ENCODE results near the gene SERPINB6.
A peak's percentile ranks its signal among the peaks of the same experiment; 100 is the strongest.
"Not testable (repeated sequence)": the region's sequence is repeated elsewhere in the genome, so short reads cannot be mapped to it uniquely, and the experiment has no call there.

The SERPINB6 gene

GRCh38 chr6:2938632-2939083 lies 32.7 kb downstream of the SERPINB6 start:
- DNase-seq (ENCODE audit: low read depth), result no peak
- no peak for TF ChIP-seq CTCF (conservative IDR thresholded peaks at IDR 0.05; ENCODE audit: low read depth, low read length)
- no peak overlapping the region for H3K4me3 ChIP-seq (ENCODE audit: low read depth, low read length)

GRCh38 chr6:2938004-2938631 lies 33.2 kb downstream of the SERPINB6 start:
- DNase-seq (ENCODE audit: low read depth), result no peak
- H3K4me3 ChIP-seq (ENCODE audit: low read depth, low read length), result no peak overlapping the region
- no peak for TF ChIP-seq CTCF (conservative IDR thresholded peaks at IDR 0.05; ENCODE audit: low read depth, low read length)

DNA sequence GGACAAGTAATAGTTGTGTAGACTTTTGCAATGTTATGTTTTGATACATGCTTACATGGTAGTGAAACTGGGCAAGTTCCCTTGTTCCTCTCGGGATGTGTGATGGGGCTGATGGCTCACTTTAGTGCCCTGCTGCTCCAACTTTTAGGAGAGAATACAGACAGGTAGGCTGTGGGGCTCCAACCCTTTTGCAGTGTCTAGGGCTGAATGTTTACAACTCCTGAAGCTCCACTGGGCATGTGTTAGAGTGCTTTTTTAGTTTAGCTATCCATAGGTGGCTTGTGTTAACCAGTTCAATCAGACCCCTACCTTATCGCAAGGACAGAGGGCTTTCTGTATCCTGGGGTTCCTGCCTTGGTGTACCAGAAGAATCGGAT lies 33.8 kb downstream of the SERPINB6 start:
- no peak for TF ChIP-seq CTCF (conservative IDR thresholded peaks at IDR 0.05; ENCODE audit: low read depth, low read length)
- DNase-seq (ENCODE audit: low read depth), result no peak
- no peak overlapping the region for H3K4me3 ChIP-seq (ENCODE audit: low read depth, low read length)

- no peak for TF ChIP-seq CTCF (conservative IDR thresholded peaks at IDR 0.05; ENCODE audit: low read depth, low read length)
- no peak for DNase-seq (ENCODE audit: low read depth)
- no peak overlapping the region for H3K4me3 ChIP-seq (ENCODE audit: low read depth, low read length)
These were observed 35.6 kb downstream of the SERPINB6 start for GRCh38 chr6:2935566-2936291.

- no peak overlapping the region for H3K4me3 ChIP-seq (ENCODE audit: low read depth, low read length)
- TF ChIP-seq CTCF (conservative IDR thresholded peaks at IDR 0.05; ENCODE audit: low read depth, low read length), result no peak
- DNase-seq (ENCODE audit: low read depth), result no peak
These were observed 37.3 kb downstream of the SERPINB6 start for GRCh38 chr6:2934057-2934456.

DNA sequence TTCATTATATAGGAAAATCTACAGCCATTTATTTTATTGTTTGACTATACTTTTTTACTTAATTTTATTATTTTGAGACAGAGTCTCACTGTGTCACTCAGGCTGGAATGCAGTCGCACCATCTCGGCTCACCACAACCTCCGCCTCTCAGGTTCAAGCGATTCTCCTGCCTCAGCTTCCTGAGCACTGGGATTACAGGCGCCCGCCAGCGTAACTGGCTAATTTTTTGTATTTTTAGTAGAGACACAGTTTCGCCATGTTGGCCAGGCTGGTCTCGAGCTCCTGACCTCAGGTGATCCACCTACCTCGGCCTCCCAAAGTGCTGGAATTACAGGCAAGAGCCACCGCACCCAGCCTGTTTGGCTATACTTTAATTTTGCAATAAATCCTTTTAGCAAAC lies 38.5 kb downstream of the SERPINB6 start:
- not testable (repeated sequence) for DNase-seq (ENCODE audit: low read depth)

GRCh38 chr6:2931970-2932748 lies 39.2 kb downstream of the SERPINB6 start:
- TF ChIP-seq CTCF (conservative IDR thresholded peaks at IDR 0.05; ENCODE audit: low read depth, low read length), result peak; percentile 100
- H3K4me3 ChIP-seq (ENCODE audit: low read depth, low read length), result no peak overlapping the region
- DNase-seq (ENCODE audit: low read depth), result peak; percentile 79

More for the DNA sequence above, 38.5 kb downstream of the SERPINB6 start:
- not testable (repeated sequence) for H3K4me3 ChIP-seq (ENCODE audit: low read depth, low read length)

Measured in choroid plexus epithelial cell (primary cell).